ENCODE measurements around the gene AGA. TPM values are rescaled to one million over a fixed set of nuclear protein-coding genes. Genes with fewer than 3 reads are reported as not detected.

AGA gene
- total and polyA plus RNA-seq, 2 of the 4 experiments (the other 2 are of a cell fraction) = 26.3 to 38.5 TPM

- ChIA-PET CTCF (interaction anchor here (0.6 kb wide), 1 partner anchor 15 kb away, joined by 3 read pairs; no protein-coding TSS in a partner anchor), POLR2A (ENCODE audit: unreplicated experiment) (no interaction called here)
- Histone ChIP-seq H3K14ac (replicated peaks; ENCODE audit: low read depth, low read length) (no peak overlapping the region; the same call in 1 of the 2 replicates), H3K9ac (ENCODE audit: low read depth, low read length) (no peak overlapping the region), H2AK5ac (ENCODE audit: low read depth, low read length) (no peak overlapping the region), H4K91ac (ENCODE audit: insufficient read depth, low read depth, low read length) (peak overlapping the region; percentile 17; the same call in 1 of the 2 replicates), H3K23ac (ENCODE audit: low read depth, low read length) (peak overlapping the region; percentile 53; the same call in 1 of the 2 replicates), H3K18ac (ENCODE audit: low read depth, low read length) (peak overlapping the region; percentile 94; the same call in 1 of the 2 replicates), H3K4me2 (ENCODE audit: low read depth, low read length) (no peak overlapping the region; the same call in 1 of the 2 replicates), H3K4me1 (ENCODE audit: control insufficient read depth, insufficient read depth, low read length) (peaks cover 9% of the 10 kb centered on the region), H3K9me3 (ENCODE audit: control insufficient read depth, insufficient read depth, low read length) (no peaks in the 10 kb centered on the region), H2BK120ac (ENCODE audit: low read depth, low read length) (peak overlapping the region; percentile 87), H2AFZ (replicated peaks; ENCODE audit: low read length, poor library complexity) (no peak overlapping the region), H3K4me3 (ENCODE audit: insufficient read depth, low read depth, low read length) (no peak overlapping the region), H3K56ac (ENCODE audit: extremely low read depth, insufficient read depth, low read length) (no peak overlapping the region), H3K27me3 (ENCODE audit: control insufficient read depth, insufficient read depth, low read length) (no peaks in the 10 kb centered on the region), H3K79me1 (ENCODE audit: low read depth in 1 of 2, low read length in 2 of 2) (peaks cover 0 to 3% of the 10 kb centered on the region in 2 experiments; a peak in 1 of 4 replicates), H3K9me1 (ENCODE audit: insufficient read depth, low read length) (no peaks in the 10 kb centered on the region; the same call in 1 of the 2 replicates), H3K27ac (ENCODE audit: insufficient read depth, low read length) (no peak overlapping the region), H2BK5ac (ENCODE audit: low read depth, low read length, poor library complexity, severe bottlenecking) (peak overlapping the region; percentile 68), H2BK15ac (ENCODE audit: low read depth, low read length) (peak overlapping the region; percentile 66; the same call in 1 of the 3 replicates), H4K8ac (ENCODE audit: low read depth in 2 of 2, low read length in 2 of 2) (peak overlapping the region; percentile 44 to 50; a peak in 2 of 4 replicates), H2AK9ac (replicated peaks; ENCODE audit: low read depth, low read length, poor library complexity) (no peak overlapping the region), H2BK20ac (ENCODE audit: low read depth, low read length) (peak overlapping the region; percentile 85), H4K20me1 (ENCODE audit: insufficient read depth, low read length) (no peaks in the 10 kb centered on the region), H4K5ac (ENCODE audit: low read depth, low read length) (peak overlapping the region; percentile 82; the same call in 1 of the 2 replicates), H3K36me3 (ENCODE audit: control insufficient read depth, insufficient read depth, low read length) (no peaks in the 10 kb centered on the region), H3K4ac (ENCODE audit: low read depth, low read length) (peak overlapping the region; percentile 63; the same call in 1 of the 2 replicates)
- WGBS, 2 experiments (ENCODE audit: extremely low coverage in 2 of 2, insufficient read length in 1 of 2) = no CpG with 5 or more reads among the region's 4 CpGs
- in situ Hi-C loops (cut with MboI; ENCODE audit: low sequenced_read_pairs) (no loop called here), intact Hi-C loops (cut with micrococcal nuclease) (no loop called here), dilution Hi-C loops (cut with HindIII; ENCODE audit: low sequenced_read_pairs, unreplicated experiment) (no loop called here)
- no peak for TF ChIP-seq NFE2L2 (IDR thresholded peaks at IDR 0.05; ENCODE audit: low read depth, low read length)
- no peak for TF ChIP-seq SMC3 (IDR thresholded peaks at IDR 0.05; ENCODE audit: low read depth, low read length)
- no peak for TF ChIP-seq CTCF (conservative IDR thresholded peaks at IDR 0.05; ENCODE audit: low read depth, low read length)
- TF ChIP-seq RAD21 (IDR thresholded peaks at IDR 0.05; ENCODE audit: low read length) = no peak
- no peak for TF ChIP-seq FOS (IDR thresholded peaks at IDR 0.05; ENCODE audit: low read depth, low read length)
- no peak for ATAC-seq (ENCODE audit: low read depth)
- no TSS peak for BruUV-seq (replicated peaks)
- DNase-seq = peak; percentile 13
Observed at GRCh38 chr4:177479063-177479462, 36.8 kb upstream of the AGA start.
